T1000 (cell line): Measurements from ENCODE around the gene TRPV3.
"Not testable (repeated sequence)": the region's sequence is repeated elsewhere in the genome, so short reads cannot be mapped to it uniquely, and the experiment has no call there.

Experiments
- DNase-seq: peaks from one replicate; lab custom pipeline; 2025; ENCODE audit warnings: mixed read lengths; lab: John Stamatoyannopoulos, UW

Gene TRPV3

GRCh38 chr17:3524024-3524423 is 33.6 kb downstream of the TRPV3 start:
- DNase-seq = no peak

- not testable (repeated sequence) for DNase-seq
These were observed 38.1 kb downstream of the TRPV3 start for GRCh38 chr17:3519472-3519871.

GRCh38 chr17:3514873-3515272 is 42.7 kb downstream of the TRPV3 start:
- no peak for DNase-seq

GRCh38 chr17:3514167-3514566 is 43.4 kb downstream of the TRPV3 start:
- not testable (repeated sequence) for DNase-seq

- no peak for DNase-seq
These were observed 44.1 kb downstream of the TRPV3 start for GRCh38 chr17:3513305-3514035.

GRCh38 chr17:3512505-3513171 is 45.0 kb downstream of the TRPV3 start:
- DNase-seq = no peak

- no peak for DNase-seq
These were observed 45.6 kb downstream of the TRPV3 start for GRCh38 chr17:3511852-3512504.

- no peak for DNase-seq
These were observed 47.5 kb downstream of the TRPV3 start for GRCh38 chr17:3510090-3510489.

- DNase-seq = no peak
These were observed 49.7 kb downstream of the TRPV3 start for GRCh38 chr17:3507869-3508268.

GRCh38 chr17:3507071-3507470 is 50.5 kb downstream of the TRPV3 start:
- DNase-seq = no peak

GRCh38 chr17:3506054-3506453 is 51.6 kb downstream of the TRPV3 start:
- DNase-seq = no peak

- no peak for DNase-seq
These were observed 52.6 kb downstream of the TRPV3 start for GRCh38 chr17:3505008-3505407.

GRCh38 chr17:3503285-3503684 is 54.3 kb downstream of the TRPV3 start:
- DNase-seq = no peak

GRCh38 chr17:3502466-3502865 is 55.1 kb downstream of the TRPV3 start:
- DNase-seq = no peak

GRCh38 chr17:3501344-3501743 is 56.3 kb downstream of the TRPV3 start:
- no peak for DNase-seq

GRCh38 chr17:3497101-3497500 is 60.5 kb downstream of the TRPV3 start:
- no peak for DNase-seq

- no peak for DNase-seq
These were observed 72.0 kb downstream of the TRPV3 start for GRCh38 chr17:3485481-3486068.

- DNase-seq = no peak
These were observed 74.8 kb downstream of the TRPV3 start for GRCh38 chr17:3482852-3483251.

GRCh38 chr17:3479988-3480387 is 77.6 kb downstream of the TRPV3 start:
- no peak for DNase-seq

- DNase-seq = no peak
These were observed 81.6 kb downstream of the TRPV3 start, which contains the start of gene ASPA for GRCh38 chr17:3475812-3476610. TSS of gene ASPA (plus strand) at chr17:3475997. CDS start at chr17:3476160, 163 bp downstream.

- DNase-seq = no peak
These were observed 82.3 kb downstream of the TRPV3 start for GRCh38 chr17:3475251-3475685.

GRCh38 chr17:3474212-3474611 is 83.4 kb downstream of the TRPV3 start:
- DNase-seq = no peak
